Body of pancreas (tissue), 4 donors: Measurements from ENCODE around the gene SYNGR4. TPM values are rescaled to one million over a fixed set of nuclear protein-coding genes. Genes with fewer than 3 reads are reported as not detected.
"Not testable (repeated sequence)": the region's sequence is repeated elsewhere in the genome, so short reads cannot be mapped to it uniquely, and the experiment has no call there.

Source experiments
- ATAC-seq: fragments of 150-250 bp; one replicate; pipeline ENCODE4 v1.9.1; 2016
- DNase-seq, 4 donors: peaks; one replicate each; pipeline ENCODE4 v3.0.0-alpha.2; 2019
- H3K27ac ChIP-seq, 4 donors: fragments of 200-600 bp; sonication (generic); 1 replicate in 3 of 4; 2 replicates in 1 of 4; pipeline versions ENCODE4 v1.5.1 to v1.6.1; 2016 to 2019; ENCODE audit warnings: mild to moderate bottlenecking in 1 of 4, mixed read lengths in 1 of 4, moderate library complexity in 1 of 4
- H3K27me3 ChIP-seq, 2 donors: fragments of 200-600 bp; sonication (generic); one replicate each; pipeline ENCODE4 v1.6.0; 2016; ENCODE audit warnings: mild to moderate bottlenecking in 1 of 2
- H3K36me3 ChIP-seq, 2 donors: fragments of 200-600 bp; sonication (generic); replicated peaks in 1 of 2; 2 replicates each; pipeline ENCODE4 v1.5.1; 2016; ENCODE audit warnings: low read depth in 2 of 2; ENCODE audit not compliant: insufficient read depth in 1 of 2
- H3K4me1 ChIP-seq: fragments of 200-600 bp; sonication (generic); one replicate; pipeline ENCODE4 v1.6.0; 2016
- H3K4me3 ChIP-seq, 2 donors: fragments of 200-600 bp; sonication (generic); 1 replicate in 1 of 2; 2 replicates in 1 of 2; pipeline ENCODE4 v1.5.1; 2016 to 2019
- H3K9me3 ChIP-seq, 3 donors: fragments of 200-600 bp; sonication (generic); 1 replicate in 2 of 3; 2 replicates in 1 of 3; pipeline ENCODE4 v1.5.1; 2016
- POLR2A ChIP-seq, 3 donors: fragments of 450-650 bp; IDR thresholded peaks; one replicate each; pipeline ENCODE4 v1.6.1; 2016; ENCODE audit warnings: antibody characterized with exemption in 3 of 3, mild to moderate bottlenecking in 2 of 3
- WGBS, 2 donors: methylation state at CpG; one replicate each; pipeline ENCODE4 v1.1.5; 2017; 5-methylcytosine and 5-hydroxymethylcytosine counted together
- intact Hi-C: fragments of 100-400 bp; cut with DNase I; formaldehyde crosslinking; loops from one replicate; pipeline ENCODE4 v1.15.1; 2023
- total RNA-seq, 2 donors: library from RNA; depleted of rRNA; stranded (reverse); fragments of >200 nt; gene quantifications; one replicate each; pipeline ENCODE4 v1.1.0, GENCODE V29; 2016
- TF ChIP-seq, protein P1 (sequence below), 7 experiments: fragments of 450-650 bp in 4 of 7; fragments of 200-600 bp in 3 of 7; sonication (generic) in 3 of 7; IDR thresholded peaks; one replicate each; pipeline ENCODE4 v1.5.1; 2016 to 2019; ENCODE audit warnings: antibody characterized with exemption in 7 of 7

SYNGR4 gene
- total RNA-seq, 2 donors from 2014 or later: 0.78 TPM; not detected in 1

DNA sequence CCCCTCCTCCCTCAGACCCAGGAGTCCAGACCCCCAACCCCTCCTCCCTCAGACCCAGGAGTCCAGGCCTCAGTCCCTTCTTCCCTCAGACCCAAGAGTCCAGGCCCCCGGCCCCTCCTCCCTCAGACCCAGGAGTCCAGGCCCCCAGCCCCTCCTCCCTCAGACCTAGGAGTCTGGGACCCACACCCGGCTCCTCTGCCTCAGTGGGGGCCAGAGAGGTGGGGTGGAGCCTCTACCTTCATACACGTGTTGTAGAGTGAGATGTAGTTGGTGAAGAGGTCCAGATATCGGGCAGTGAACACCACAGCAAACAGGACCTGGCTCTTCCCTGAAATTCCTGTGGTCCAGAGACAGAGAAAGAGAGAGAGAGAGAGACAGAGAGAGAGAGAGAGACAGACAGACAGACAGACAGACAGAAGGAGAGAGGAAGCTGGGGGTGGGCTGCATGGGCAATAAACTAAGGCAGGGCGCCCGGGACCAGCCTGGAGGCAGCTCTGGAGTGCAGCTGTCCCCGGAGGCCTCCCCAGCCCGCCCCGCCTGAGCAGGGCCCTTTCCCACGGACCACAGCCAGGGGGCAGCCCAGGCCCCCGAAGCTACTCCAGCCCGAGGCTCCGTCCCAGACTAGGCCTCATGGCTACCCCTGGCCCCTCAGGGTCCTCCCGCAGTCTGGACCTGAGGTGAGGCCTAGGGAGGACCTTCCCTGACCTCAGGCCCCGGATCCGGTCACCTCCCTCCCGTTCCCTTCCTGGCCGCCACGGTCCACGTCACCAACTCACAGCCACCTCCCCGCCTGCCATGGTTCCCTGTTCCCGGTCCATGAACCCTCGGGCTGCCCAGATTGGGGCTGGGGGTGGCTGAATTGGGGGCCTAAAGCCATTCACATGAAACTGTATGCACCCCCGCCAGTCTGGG, 26.3 kb downstream of the SYNGR4 start:
- peaks cover 30% of the 10 kb centered on the region for H3K4me1 ChIP-seq
- TF ChIP-seq, protein P1, sequence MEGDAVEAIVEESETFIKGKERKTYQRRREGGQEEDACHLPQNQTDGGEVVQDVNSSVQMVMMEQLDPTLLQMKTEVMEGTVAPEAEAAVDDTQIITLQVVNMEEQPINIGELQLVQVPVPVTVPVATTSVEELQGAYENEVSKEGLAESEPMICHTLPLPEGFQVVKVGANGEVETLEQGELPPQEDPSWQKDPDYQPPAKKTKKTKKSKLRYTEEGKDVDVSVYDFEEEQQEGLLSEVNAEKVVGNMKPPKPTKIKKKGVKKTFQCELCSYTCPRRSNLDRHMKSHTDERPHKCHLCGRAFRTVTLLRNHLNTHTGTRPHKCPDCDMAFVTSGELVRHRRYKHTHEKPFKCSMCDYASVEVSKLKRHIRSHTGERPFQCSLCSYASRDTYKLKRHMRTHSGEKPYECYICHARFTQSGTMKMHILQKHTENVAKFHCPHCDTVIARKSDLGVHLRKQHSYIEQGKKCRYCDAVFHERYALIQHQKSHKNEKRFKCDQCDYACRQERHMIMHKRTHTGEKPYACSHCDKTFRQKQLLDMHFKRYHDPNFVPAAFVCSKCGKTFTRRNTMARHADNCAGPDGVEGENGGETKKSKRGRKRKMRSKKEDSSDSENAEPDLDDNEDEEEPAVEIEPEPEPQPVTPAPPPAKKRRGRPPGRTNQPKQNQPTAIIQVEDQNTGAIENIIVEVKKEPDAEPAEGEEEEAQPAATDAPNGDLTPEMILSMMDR (IDR thresholded peaks at IDR 0.05): peak; percentile 57 to 82 (median 67)
- peak in 2 of 3 donors; percentile 42 to 56 for TF ChIP-seq POLR2A (IDR thresholded peaks at IDR 0.05)
- no peaks in the 10 kb centered on the region for H3K9me3 ChIP-seq
- intact Hi-C loops: no loop called here
- peak overlapping the region; percentile 70 to 89 (median 87) for H3K27ac ChIP-seq
- peaks cover 0 to 21% of the 10 kb centered on the region in 2 donors for H3K27me3 ChIP-seq
- ATAC-seq (peak; percentile 76), DNase-seq (peak; percentile 68 to 72 (median 70))
- H3K4me3 ChIP-seq: peak overlapping the region; percentile 89 to 90
- 0 to 2% methylated on average over 9 to 23 of the region's 24 CpGs for WGBS, 2 donors
- peaks cover 6% of the 10 kb centered on the region in 2 donors for H3K36me3 ChIP-seq

DNA sequence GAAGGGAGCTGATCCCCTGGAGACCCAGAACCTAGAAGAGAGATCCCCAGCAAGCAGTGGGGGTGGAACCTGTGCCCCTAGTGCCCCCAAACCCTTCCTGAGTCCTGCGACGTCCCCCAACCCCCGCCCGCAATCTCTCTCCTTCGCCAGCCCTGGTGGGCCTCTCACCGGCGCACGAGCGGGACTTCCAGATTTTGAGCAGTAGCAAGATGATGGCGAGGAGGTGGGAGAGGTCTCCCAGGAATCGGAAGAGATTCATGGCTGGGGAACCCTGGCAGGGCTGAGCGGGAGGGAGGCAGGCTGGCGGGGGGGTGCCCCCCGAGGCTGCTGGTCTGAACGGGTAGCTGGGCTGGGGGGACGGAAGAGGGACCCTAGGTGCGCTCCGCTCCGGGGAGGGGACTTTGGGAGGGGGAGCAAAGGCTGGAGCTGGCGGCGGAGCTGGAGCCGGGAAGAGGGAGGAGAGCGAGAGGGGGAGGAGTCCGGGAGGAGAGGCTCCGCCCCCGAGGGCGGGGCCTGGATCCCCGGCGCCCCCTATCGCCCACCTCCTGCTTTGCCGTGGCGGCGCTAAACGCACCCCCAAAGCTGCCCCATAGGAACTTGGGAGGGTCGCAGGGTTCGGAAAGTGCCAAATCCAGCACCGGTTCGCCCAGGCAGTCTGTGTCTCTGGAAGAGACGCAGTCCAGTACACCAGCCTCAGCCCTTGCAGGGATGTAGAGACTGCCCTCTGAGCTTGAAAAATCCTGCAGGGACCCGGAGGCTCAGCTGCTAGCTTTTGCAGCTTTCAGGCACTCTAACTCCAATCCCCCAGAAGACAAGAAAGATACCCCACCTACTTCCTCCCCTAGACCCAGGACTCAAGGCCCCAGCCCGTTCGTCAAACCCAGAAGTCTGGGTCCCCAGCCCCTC, 27.2 kb downstream of the SYNGR4 start, which contains the start of gene KDELR1:
Gene KDELR1 (minus strand): TSS at position 452 of the 906 bp plus-strand sequence. CDS start 193 bp downstream, at position 259.
- WGBS, 2 donors: 0 to 5% methylated on average over 22 to 42 of the region's 42 CpGs
- Histone ChIP-seq H3K9me3 (no peaks in the 10 kb centered on the region), H3K27ac (peak within 1 kb of the TSS; percentile 70 to 89 (median 87)), H3K4me1 (peaks cover 30% of the 10 kb centered on the region), H3K27me3 (peaks cover 0 to 30% of the 10 kb centered on the region in 2 donors), H3K4me3 (peak within 1 kb of the TSS; percentile 89 to 90), H3K36me3 (peaks cover 2 to 6% of the 10 kb centered on the region in 2 donors)
- ATAC-seq (peak; percentile 90), DNase-seq (peak; percentile 72 to 80 (median 78))
- intact Hi-C loops: no loop called here
- peak in 2 of 3 donors; percentile 46 to 68 for TF ChIP-seq POLR2A (IDR thresholded peaks at IDR 0.05)
- TF ChIP-seq, protein P1 (IDR thresholded peaks at IDR 0.05): peak; percentile 75 to 89 (median 85)

DNA sequence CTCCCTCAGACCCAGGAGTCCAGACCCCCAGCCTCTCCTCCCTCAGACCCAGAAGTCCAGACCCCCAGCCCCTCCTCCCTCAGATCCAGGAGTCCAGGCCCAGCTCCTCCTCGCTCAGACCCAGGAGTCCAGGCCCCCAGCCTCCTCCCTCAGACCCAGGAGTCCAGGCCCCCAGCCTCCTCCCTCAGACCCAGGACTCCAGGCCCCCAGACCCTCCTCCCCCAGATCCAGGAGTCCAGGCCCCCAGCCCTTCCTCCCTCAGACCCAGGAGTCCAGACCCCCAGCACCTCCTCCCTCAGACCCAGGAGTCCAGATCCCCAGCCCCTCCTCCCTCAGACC, 27.8 kb downstream of the SYNGR4 start:
- DNase-seq, H3K4me3 ChIP-seq, H3K9me3 ChIP-seq, ATAC-seq, H3K27ac ChIP-seq, intact Hi-C loops, H3K36me3 ChIP-seq: not testable (repeated sequence)
- peaks cover 0 to 36% of the 10 kb centered on the region in 2 donors for H3K27me3 ChIP-seq
- WGBS, 2 donors: 36 to 67% methylated on average over 1 of the region's 1 CpG
- peaks cover 30% of the 10 kb centered on the region for H3K4me1 ChIP-seq

DNA sequence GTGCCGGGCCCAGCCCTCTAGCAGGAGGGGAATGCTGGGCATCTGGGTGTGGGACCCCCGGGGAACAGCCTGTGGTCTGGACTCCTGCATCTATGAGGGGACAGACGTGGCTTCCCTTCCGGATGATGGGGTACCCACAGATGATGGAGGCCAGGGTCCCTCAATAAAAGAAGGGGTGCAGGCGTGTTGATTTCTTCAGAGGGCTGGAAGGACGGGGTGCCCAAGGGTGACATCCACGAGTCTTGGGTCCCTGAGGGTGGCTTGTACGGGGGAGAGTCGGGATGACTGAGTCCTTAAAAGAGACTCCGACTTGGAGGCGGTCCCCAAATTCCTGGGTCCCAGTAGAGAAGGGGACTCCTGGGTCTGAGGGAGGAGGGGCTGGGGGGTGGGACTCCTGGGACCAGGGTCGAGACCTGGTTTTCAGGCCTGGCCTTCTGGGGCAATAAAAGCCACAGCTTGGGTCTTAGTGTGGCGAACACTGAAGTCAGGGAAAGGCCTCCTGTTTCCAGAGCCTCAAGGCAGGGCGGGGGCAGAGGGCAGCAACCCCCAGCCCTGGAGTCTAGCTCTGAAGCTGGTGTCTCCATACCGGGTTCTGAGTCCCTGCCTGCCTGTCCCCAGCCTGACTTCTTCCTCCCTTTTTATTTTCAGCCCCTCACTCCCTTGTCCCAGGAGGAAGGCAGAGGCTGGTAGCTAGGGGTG, 28.8 kb downstream of the SYNGR4 start:
- TF ChIP-seq POLR2A (IDR thresholded peaks at IDR 0.05): no peak
- TF ChIP-seq, protein P1 (IDR thresholded peaks at IDR 0.05): no peak
- Histone ChIP-seq H3K4me1 (peaks cover 32% of the 10 kb centered on the region), H3K4me3 (no peak overlapping the region), H3K27me3 (peaks cover 0 to 40% of the 10 kb centered on the region in 2 donors), H3K27ac (no peak overlapping the region), H3K9me3 (no peaks in the 10 kb centered on the region), H3K36me3 (peaks cover 0 to 2% of the 10 kb centered on the region in 2 donors)
- DNase-seq (no peak), ATAC-seq (no peak)
- intact Hi-C loops: no loop called here
- WGBS, 2 donors: 78 to 86% methylated on average over 10 to 15 of the region's 15 CpGs
